HG02763 (cell line): ENCODE measurements around the gene WRAP73.

Experiments
- ATAC-seq: cut with Tn5 transposase; IDR thresholded peaks from one replicate; pipeline ENCODE4 v1.9.1; 2021; ENCODE audit warnings: mild to moderate bottlenecking, moderate library complexity; ENCODE audit not compliant: unreplicated experiment

Gene WRAP73

GRCh38 chr1:3650248-3651025 is 534 bp upstream of the WRAP73 start:
- no peak for ATAC-seq

GRCh38 chr1:3646596-3646995 is 3.3 kb downstream of the WRAP73 start:
- no peak for ATAC-seq

- ATAC-seq: no peak
Measured at GRCh38 chr1:3645666-3646355, 4.1 kb downstream of the WRAP73 start.

GRCh38 chr1:3645247-3645646 is 4.7 kb downstream of the WRAP73 start:
- ATAC-seq: no peak

DNA sequence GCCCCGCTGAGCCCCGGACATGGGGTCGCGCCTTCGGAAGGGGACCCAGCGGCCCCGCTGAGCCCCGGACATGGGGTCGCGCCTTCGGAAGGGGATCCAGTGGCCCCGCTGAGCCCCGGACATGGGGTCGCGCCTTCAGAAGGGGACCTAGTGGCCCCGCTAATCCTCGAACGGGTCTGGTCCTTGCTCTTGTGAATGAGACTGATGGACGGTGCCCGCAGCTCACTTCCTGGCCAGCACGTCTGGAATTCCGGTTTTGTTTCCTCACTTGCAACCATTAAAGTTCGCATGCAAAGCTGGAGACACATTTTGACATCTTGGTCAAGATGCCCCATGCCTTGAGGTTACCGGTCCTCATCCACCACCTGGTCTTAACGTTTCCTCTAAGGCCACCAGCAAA is 5.6 kb downstream of the WRAP73 start:
- no peak for ATAC-seq

- ATAC-seq: no peak
Measured at GRCh38 chr1:3642919-3643675, 6.8 kb downstream of the WRAP73 start.

DNA sequence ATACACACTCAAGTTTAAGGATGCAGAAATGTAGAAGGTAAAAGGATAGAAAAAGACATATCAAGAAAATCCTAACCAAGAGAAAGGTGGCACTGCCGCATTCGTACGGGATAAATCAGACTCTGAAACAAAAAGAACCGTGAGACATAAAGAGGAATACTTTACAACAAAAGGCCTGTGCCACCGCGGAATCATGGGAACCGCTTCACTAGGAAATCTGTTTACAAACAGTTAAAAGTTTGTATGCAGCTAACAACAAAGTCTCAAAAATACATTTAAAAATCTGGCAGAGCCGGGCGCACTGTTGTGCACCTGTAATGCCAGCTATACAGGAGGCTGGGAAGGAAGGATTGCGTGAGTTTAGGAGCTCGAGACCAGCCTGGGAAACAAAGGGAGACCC is 8.1 kb downstream of the WRAP73 start:
- ATAC-seq: no peak

GRCh38 chr1:3641046-3641760 is 8.7 kb downstream of the WRAP73 start:
- ATAC-seq: no peak

DNA sequence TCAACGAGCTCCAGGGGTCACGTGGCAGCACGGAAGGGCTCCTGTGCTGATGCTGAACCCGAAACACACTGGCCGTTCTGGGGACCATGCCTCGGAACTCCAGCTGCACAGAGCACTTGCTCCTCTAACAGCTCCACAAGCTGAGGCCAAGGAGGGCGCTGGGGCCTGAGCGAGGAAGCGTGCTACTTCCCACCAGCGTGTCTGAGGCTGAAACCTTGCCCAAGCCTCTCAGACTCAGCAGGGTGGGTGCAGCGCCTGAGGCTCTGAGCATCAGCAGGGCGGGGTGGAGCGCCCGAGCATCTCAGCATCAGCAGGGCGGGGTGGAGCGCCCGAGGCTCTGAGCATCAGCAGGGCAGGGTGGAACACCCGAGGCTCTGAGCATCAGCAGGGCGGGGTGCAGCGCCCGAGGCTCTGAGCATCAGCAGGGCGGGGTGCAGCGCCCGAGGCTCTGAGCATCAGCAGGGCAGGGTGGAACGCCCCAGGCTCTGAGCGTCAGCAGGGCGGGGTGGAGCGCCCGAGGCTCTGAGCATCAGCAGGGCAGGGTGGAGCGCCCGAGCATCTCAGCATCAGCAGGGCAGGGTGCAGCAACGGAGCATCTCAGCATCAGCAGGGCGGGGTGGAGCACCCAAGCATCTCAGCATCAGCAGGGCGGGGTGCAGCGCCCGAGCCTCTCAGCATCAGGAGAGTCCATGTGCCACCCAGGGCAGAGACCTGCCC is 9.6 kb downstream of the WRAP73 start:
- no peak for ATAC-seq

- ATAC-seq: no peak
Measured at GRCh38 chr1:3639397-3639911, 10.4 kb downstream of the WRAP73 start.

DNA sequence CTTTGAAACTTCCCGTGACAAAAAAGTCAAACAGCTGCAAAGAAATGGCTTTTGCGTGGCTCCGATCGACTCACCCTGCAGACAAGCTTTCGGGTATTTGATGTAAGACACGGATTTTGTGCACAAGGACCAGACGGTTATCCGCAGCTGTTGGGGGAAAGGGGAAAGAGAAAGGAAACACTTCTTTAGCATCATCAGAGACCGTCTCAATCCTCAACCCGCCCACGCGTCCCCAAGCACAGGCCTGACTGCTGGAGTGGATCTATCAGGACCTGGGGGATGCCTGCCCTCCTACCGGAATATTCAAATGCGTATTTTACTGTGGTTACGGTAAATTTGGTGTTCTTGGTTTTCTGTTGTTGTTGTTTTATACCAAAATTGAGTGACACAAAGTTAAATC is 11.2 kb downstream of the WRAP73 start:
- ATAC-seq: no peak

DNA sequence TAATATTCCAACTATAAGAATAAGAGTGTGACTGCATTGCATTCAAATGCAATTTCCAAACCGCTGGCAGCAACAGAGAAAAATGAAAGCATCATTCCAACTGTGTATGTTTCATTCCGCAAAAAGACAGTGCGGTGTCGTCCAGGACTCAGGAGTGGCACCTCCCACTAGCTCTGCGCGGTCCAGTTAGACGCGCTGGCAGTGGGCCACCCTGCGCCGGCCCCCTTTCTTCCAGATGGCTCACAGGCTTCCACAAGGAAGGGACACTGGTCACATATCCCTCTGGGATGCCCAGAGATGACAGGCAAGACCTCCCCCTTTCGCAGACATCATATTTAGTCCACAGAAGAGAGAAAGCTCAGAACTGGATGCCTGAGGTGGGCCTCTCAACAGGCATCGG is 11.9 kb downstream of the WRAP73 start:
- ATAC-seq: no peak

GRCh38 chr1:3636531-3636930 is 13.4 kb downstream of the WRAP73 start:
- ATAC-seq: no peak

DNA sequence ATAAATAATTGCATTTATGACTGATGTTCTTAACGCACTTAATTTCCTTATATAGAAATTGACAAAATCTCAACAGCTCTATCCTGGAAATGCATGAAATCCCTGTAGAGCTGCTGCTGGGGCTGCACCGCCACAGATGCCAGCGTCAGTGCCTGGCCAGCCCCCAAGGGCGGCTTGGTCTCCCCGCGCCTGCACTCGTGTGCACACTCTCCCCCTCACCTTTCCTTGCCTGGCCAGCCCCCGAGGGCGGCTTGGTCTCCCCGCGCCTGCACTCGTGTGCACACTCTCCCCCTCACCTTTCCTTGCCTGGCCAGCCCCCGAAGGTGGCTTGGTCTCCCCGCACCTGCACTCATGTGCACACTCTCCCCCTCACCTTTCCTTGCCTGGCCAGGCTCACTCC is 13.8 kb downstream of the WRAP73 start:
- no peak for ATAC-seq

GRCh38 chr1:3634059-3634800 is 15.7 kb downstream of the WRAP73 start:
- no peak for ATAC-seq

- ATAC-seq: no peak
Measured at GRCh38 chr1:3633344-3634058, 16.4 kb downstream of the WRAP73 start.

DNA sequence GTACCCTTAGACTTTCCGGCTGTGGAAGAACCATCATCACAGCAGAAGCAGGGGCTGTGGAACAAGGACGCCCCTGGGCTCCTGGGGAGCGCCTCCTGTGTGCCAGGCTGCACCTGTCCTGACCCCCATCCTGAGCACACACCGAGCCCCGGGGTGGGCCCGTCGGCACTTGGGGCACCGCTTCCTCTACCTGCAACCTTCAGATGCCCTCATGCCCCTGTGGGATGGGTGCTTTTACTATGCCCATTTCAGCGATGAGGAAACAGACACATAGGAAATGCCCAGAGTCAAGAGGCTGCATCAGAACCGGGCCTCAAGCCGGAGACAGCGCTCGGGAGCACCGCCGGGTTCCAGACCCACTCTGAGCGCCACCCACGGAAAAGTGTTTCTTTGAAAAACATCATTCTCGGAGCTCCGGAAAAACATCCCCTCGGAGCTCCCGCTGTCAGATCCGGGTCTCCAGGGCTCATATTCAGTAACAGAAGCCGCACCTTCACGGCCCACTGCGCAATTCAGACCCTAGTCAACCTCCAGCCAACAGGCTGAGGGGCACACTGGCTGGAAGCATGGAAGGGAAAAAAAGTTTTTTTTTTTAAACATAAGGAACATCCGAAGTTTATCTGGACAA is 17.1 kb downstream of the WRAP73 start:
- ATAC-seq: no peak

DNA sequence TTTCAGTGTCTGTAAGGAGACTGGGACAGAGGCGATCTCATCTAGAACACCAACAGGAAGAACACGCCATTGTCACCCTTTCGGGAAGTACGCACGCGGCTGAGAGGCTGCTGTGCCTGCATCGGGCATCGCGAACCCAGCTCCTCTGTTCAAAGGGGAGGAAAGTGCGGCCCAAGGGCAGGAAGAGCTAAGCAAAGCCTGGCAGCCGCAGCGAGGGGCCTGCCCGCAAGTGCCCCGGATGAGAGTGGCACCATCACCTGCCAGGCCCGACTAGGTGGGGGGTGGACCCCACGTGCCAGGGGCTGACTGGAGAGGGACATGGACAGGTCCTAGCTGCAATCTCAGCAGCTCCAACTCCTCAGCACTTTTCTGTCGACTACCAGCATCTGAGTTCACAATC is 17.6 kb downstream of the WRAP73 start:
- no peak for ATAC-seq
